CD4-positive, CD25-positive, alpha-beta regulatory T cell (primary cell): ENCODE data around the gene PLTP. TPM values are rescaled to one million over a fixed set of nuclear protein-coding genes. Genes with fewer than 3 reads are reported as not detected.
"Not testable (repeated sequence)": the region's sequence is repeated elsewhere in the genome, so short reads cannot be mapped to it uniquely, and the experiment has no call there.

Source experiments
- ATAC-seq, 2 donors: fragments of 150-1000 bp; cut with Tn5 transposase; one replicate each; pipeline ENCODE4 v1.10.0; 2021; ENCODE audit warnings: low read depth in 2 of 2, moderate number of reproducible peaks in 2 of 2, moderate library complexity in 1 of 2
- DNase-seq, 3 donors: peaks; one replicate each; pipeline versions ENCODE4 v3.0.0 to v3.0.0-alpha.2; 2012 to 2022; ENCODE audit warnings: mixed read lengths in 1 of 3
- H3K27ac ChIP-seq: one replicate; pipeline ENCODE4 v1.7.0; 2013; ENCODE audit warnings: mild to moderate bottlenecking, low read length; ENCODE audit not compliant: insufficient read depth, poor library complexity, severe bottlenecking
- H3K27me3 ChIP-seq: one replicate; pipeline ENCODE4 v1.7.0; 2013; ENCODE audit warnings: low read length; ENCODE audit not compliant: control insufficient read depth, insufficient read depth
- H3K36me3 ChIP-seq: one replicate; pipeline ENCODE4 v1.7.0; 2013; ENCODE audit warnings: mild to moderate bottlenecking, low read length, moderate library complexity; ENCODE audit not compliant: control insufficient read depth, insufficient read depth
- H3K4me1 ChIP-seq: 2 replicates; pipeline ENCODE4 v1.7.0; 2013; ENCODE audit warnings: mild to moderate bottlenecking, low read length; ENCODE audit not compliant: insufficient read depth, control insufficient read depth, poor library complexity, severe bottlenecking
- H3K4me3 ChIP-seq: one replicate; pipeline ENCODE4 v1.7.0; 2013; ENCODE audit warnings: low read depth, mild to moderate bottlenecking, low read length, moderate library complexity
- H3K9me3 ChIP-seq, 2 experiments: 1 replicate in 1 of 2; 2 replicates in 1 of 2; pipeline ENCODE4 v1.7.0; 2013; ENCODE audit warnings: low read length in 2 of 2, mild to moderate bottlenecking in 1 of 2, moderate library complexity in 1 of 2; ENCODE audit not compliant: control insufficient read depth in 2 of 2
- H3K27ac Mint-ChIP-seq, 3 donors: one replicate each; pipeline ENCODE4 v1.8.0; 2020 to 2022; ENCODE audit warnings: mild to moderate bottlenecking in 3 of 3, mixed read lengths in 3 of 3, moderate library complexity in 2 of 3
- H3K27me3 Mint-ChIP-seq: one replicate; pipeline ENCODE4 v1.8.0; 2022; ENCODE audit warnings: mild to moderate bottlenecking, mixed read lengths
- H3K36me3 Mint-ChIP-seq: one replicate; pipeline ENCODE4 v1.8.0; 2020; ENCODE audit warnings: mixed read lengths
- H3K4me1 Mint-ChIP-seq, 4 donors: one replicate each; pipeline ENCODE4 v1.8.0; 2020 to 2022; ENCODE audit warnings: mixed read lengths in 4 of 4, mild to moderate bottlenecking in 1 of 4
- H3K4me3 Mint-ChIP-seq, 4 donors: one replicate each; pipeline ENCODE4 v1.8.0; 2020 to 2022; ENCODE audit warnings: mild to moderate bottlenecking in 4 of 4, mixed read lengths in 4 of 4, moderate library complexity in 3 of 4
- H3K9me3 Mint-ChIP-seq, 7 donors: one replicate each; pipeline ENCODE4 v1.8.0; 2020 to 2022; ENCODE audit warnings: mixed read lengths in 7 of 7, mild to moderate bottlenecking in 3 of 7, moderate library complexity in 2 of 7
- polyA plus RNA-seq, 4 donors: library from polyadenylated mRNA; unstranded; fragments of 300-500 nt; fragmentation: Illumina TruSeq; gene quantifications; one replicate each; pipeline ENCODE4 v1.2.3, GENCODE V29; 2021
- total RNA-seq: library from RNA; stranded (reverse); gene quantifications from one replicate; pipeline ENCODE4 v1.2.3, GENCODE V29; 2022

Gene PLTP
- total and polyA plus RNA-seq, 5 donors from 2014 or later = 0.67 to 4.6 (median 2.1) TPM; not detected in 1

- Histone ChIP-seq H3K27me3 (no peaks in the 10 kb centered on the region), H3K27ac (no peak overlapping the region), H3K4me1 (no peaks in the 10 kb centered on the region), H3K9me3 (no peaks in the 10 kb centered on the region), H3K4me3 (no peak overlapping the region), H3K36me3 (no peaks in the 10 kb centered on the region)
- Mint-ChIP-seq H3K4me3 (no peak overlapping the region), H3K36me3 (no peaks in the 10 kb centered on the region), H3K27ac (no peak overlapping the region), H3K27me3 (no peaks in the 10 kb centered on the region), H3K4me1 (peaks cover 0 to 2% (median 0%) of the 10 kb centered on the region in 4 donors), H3K9me3 (no peaks in the 10 kb centered on the region)
- ATAC-seq (no peak), DNase-seq (no peak)
Observed at GRCh38 chr20:45904583-45905504, 7.1 kb downstream of the PLTP start.

GRCh38 chr20:45902199-45902701 lies 9.7 kb downstream of the PLTP start:
- H3K4me1 ChIP-seq = no peaks in the 10 kb centered on the region
- DNase-seq = no peak
- Mint-ChIP-seq H3K4me3 (no peak overlapping the region), H3K4me1 (no peaks in the 10 kb centered on the region), H3K27ac (no peak overlapping the region), H3K36me3 (peaks cover 7% of the 10 kb centered on the region), H3K27me3 (no peaks in the 10 kb centered on the region), H3K9me3 (no peaks in the 10 kb centered on the region)
- no peak overlapping the region for H3K4me3 ChIP-seq
- no peaks in the 10 kb centered on the region for H3K27me3 ChIP-seq
- H3K9me3 ChIP-seq = no peaks in the 10 kb centered on the region
- no peak for ATAC-seq
- H3K36me3 ChIP-seq = peaks cover 18% of the 10 kb centered on the region
- no peak overlapping the region for H3K27ac ChIP-seq

GRCh38 chr20:45901332-45901731 lies 10.6 kb downstream of the PLTP start:
- not testable (repeated sequence) for H3K4me1 Mint-ChIP-seq, DNase-seq, H3K9me3 Mint-ChIP-seq, H3K4me3 Mint-ChIP-seq, H3K27ac ChIP-seq, H3K27me3 Mint-ChIP-seq, ATAC-seq, H3K4me3 ChIP-seq, H3K4me1 ChIP-seq, H3K27ac Mint-ChIP-seq, H3K9me3 ChIP-seq, H3K36me3 Mint-ChIP-seq, H3K27me3 ChIP-seq
- H3K36me3 ChIP-seq = peaks cover 25% of the 10 kb centered on the region

DNA sequence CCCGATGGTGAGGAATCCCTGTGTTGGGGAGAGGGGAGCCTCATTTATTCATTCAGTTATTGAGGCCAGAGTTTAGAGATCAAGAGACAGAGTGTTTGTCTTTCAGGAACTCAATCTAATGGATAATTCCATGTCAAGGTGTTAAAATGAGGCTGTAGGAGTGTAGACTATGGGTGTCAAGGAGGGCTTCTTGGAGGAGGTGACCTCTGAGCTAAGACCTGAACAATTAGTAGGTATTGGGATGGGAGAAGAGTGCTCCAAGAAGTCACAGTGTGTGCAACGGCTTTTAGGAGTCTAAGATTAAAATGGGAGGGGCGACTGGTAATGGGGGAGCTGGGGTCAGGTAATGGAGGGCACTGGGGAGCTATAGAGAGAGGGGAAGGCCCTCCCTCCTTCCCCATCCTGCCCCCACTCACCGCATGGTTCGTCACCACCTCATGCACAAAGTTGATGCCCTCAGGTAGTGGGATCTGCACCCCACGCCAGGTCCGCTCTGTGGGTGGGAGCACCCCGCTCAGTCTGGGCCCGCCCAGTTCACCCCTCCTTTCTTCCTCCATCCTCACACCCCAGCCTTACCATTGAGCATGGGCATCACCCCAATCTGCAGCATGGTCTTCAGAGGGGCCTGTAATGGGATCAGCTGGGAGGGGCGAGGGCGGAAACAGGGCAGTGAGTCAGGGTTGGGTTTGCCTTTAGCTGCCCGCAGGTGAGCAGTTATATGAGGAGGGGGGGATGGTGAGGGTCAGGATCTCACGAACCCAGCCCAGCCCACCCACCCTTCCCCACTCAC lies 12.7 kb downstream of the PLTP start:
- H3K4me3 Mint-ChIP-seq = peak overlapping the region in 1 of 4 donors; percentile 21
- no peak for ATAC-seq
- H3K27ac Mint-ChIP-seq = peak overlapping the region in 1 of 3 donors; percentile 85
- Histone ChIP-seq H3K9me3 (no peaks in the 10 kb centered on the region), H3K36me3 (peaks cover 32% of the 10 kb centered on the region), H3K27me3 (no peaks in the 10 kb centered on the region), H3K4me1 (no peaks in the 10 kb centered on the region), H3K4me3 (no peak overlapping the region), H3K27ac (no peak overlapping the region)
- no peaks in the 10 kb centered on the region for H3K27me3 Mint-ChIP-seq
- peaks cover 11% of the 10 kb centered on the region for H3K36me3 Mint-ChIP-seq
- DNase-seq = no peak
- H3K4me1 Mint-ChIP-seq = peaks cover 0 to 4% (median under 1%) of the 10 kb centered on the region in 4 donors
- no peaks in the 10 kb centered on the region for H3K9me3 Mint-ChIP-seq

- H3K4me1 Mint-ChIP-seq = peaks cover 0 to 14% (median 7%) of the 10 kb centered on the region in 4 donors
- peaks cover 2% of the 10 kb centered on the region for H3K4me1 ChIP-seq
- H3K27me3 Mint-ChIP-seq = no peaks in the 10 kb centered on the region
- H3K36me3 Mint-ChIP-seq = peaks cover 15% of the 10 kb centered on the region
- H3K27me3 ChIP-seq = no peaks in the 10 kb centered on the region
- no peak for ATAC-seq
- H3K36me3 ChIP-seq = peaks cover 36% of the 10 kb centered on the region
- H3K27ac Mint-ChIP-seq = no peak overlapping the region
- no peaks in the 10 kb centered on the region for H3K9me3 ChIP-seq
- H3K27ac ChIP-seq = no peak overlapping the region
- H3K9me3 Mint-ChIP-seq = no peaks in the 10 kb centered on the region
- no peak overlapping the region for H3K4me3 ChIP-seq
- H3K4me3 Mint-ChIP-seq = no peak overlapping the region
- no peak for DNase-seq
Observed at GRCh38 chr20:45898285-45898684, 13.7 kb downstream of the PLTP start.

- Mint-ChIP-seq H3K4me3 (no peak overlapping the region), H3K9me3 (no peaks in the 10 kb centered on the region), H3K27ac (no peak overlapping the region), H3K27me3 (no peaks in the 10 kb centered on the region), H3K36me3 (peaks cover 18% of the 10 kb centered on the region), H3K4me1 (peaks cover 2 to 20% (median 13%) of the 10 kb centered on the region in 4 donors)
- Histone ChIP-seq H3K27ac (no peak overlapping the region), H3K9me3 (no peaks in the 10 kb centered on the region), H3K27me3 (no peaks in the 10 kb centered on the region), H3K4me1 (peaks cover 8% of the 10 kb centered on the region), H3K4me3 (no peak overlapping the region), H3K36me3 (peaks cover 40% of the 10 kb centered on the region)
- ATAC-seq (no peak), DNase-seq (no peak)
Observed at GRCh38 chr20:45897692-45898091, 14.3 kb downstream of the PLTP start.

DNA sequence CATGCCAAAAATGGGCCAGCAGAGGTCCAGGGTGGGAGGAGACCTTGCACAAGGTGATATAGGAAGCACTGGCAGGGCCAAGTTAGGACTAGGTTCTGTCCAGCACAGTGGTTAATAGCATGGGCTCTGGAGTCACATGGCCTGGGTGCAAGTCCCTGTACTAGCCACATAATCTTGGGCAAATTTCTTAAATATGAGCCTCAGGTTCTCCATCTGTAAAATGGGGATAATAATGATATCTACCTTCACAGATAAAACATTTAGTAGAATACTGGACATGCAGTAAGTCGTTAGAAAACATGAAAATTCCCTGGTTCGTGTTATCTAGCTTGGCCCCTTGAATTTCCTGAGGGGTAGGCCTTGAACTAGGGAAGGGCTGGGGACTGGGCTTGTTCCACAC lies 14.7 kb downstream of the PLTP start:
- DNase-seq (no peak), ATAC-seq (no peak)
- no peak overlapping the region for H3K27ac Mint-ChIP-seq
- no peaks in the 10 kb centered on the region for H3K27me3 Mint-ChIP-seq
- peaks cover 6 to 24% (median 17%) of the 10 kb centered on the region in 4 donors for H3K4me1 Mint-ChIP-seq
- Histone ChIP-seq H3K9me3 (no peaks in the 10 kb centered on the region), H3K36me3 (peaks cover 40% of the 10 kb centered on the region), H3K4me1 (peaks cover 12% of the 10 kb centered on the region), H3K27ac (no peak overlapping the region), H3K4me3 (no peak overlapping the region), H3K27me3 (no peaks in the 10 kb centered on the region)
- no peaks in the 10 kb centered on the region for H3K9me3 Mint-ChIP-seq
- no peak overlapping the region for H3K4me3 Mint-ChIP-seq
- H3K36me3 Mint-ChIP-seq = peaks cover 18% of the 10 kb centered on the region
